Kidney tubule cell (primary cell): ENCODE results near the gene CES4A.
"Not testable (repeated sequence)": the region's sequence is repeated elsewhere in the genome, so short reads cannot be mapped to it uniquely, and the experiment has no call there.

Experiments
- DNase-seq: peaks from one replicate; pipeline ENCODE4 v3.0.0-alpha.2; 2018; ENCODE audit warnings: low spot score

Gene CES4A

GRCh38 chr16:67022531-67023214 is 34.3 kb downstream of the CES4A start:
- DNase-seq: no peak

DNA sequence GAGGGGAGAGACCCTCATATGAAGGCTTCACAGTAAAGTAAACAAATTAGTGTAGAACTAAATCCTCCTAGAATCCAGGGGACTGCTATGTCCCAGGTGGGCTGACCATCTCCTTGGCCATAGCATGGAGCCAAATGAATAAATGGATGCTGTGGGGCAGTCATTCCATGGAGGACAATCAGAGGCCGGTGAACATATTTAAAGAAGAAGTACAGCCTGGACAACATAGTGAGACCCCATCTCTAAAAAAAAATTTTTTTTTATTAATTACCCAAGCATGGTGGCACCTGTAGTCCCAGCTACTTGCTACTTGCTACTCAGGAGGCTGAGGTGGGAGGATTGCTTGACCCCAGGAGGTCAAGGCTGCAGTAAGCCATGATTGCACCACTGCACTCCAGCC is 35.3 kb downstream of the CES4A start:
- no peak for DNase-seq

DNA sequence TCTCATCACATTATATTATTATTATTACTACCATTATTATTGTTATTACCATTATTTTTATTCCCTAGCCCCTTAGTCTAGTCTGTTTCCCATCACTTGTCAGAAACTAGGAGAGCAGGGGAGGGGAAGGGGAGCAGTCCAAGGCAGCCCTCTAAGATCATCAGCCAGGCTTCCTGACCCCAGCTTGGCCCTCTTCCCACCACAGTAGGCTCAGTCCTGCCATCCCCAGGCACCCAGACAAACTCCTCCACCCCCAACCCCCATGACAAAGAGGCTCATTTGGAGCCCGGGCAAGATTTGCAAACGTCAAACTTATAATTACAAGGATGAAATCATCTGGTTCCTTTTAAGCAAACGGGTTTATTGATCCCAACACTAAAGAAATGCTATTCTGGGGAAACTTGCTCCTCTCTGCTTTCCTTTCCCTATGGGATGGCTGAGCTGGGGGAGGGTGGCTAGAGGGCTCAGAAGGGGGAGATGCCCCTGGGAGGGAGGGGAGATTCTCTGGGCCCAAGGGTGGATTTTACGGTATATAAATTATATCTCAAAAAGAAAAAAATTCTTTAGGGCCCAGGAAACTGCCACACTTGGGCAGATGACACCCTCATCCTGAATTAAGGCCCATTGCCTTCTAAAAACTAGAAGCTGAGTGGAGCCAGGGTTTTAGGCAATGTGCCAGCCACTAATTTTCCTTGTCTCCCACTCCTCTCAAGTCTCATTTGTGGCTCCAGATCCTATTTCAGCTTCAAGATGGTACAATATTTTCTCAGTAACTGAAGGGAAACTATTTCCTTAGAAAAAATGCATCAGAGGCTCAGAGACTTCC is 36.2 kb downstream of the CES4A start:
- DNase-seq: no peak

DNA sequence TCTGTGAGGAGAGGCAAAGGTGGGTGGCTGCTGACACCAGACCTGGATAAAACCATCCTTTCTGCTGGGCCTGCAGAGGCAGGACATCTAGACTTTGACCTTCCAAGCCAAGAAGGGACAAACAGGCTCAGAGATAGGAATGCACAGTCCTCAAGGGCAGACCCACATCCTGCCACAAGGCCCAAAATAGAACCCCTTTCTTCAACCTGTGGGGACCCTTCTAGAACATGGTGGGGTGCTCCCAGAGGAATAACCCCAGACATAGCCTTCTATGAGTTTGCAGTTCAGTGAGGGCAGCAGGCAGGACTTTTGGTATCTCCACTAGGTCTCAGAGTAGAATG is 36.8 kb downstream of the CES4A start:
- no peak for DNase-seq

DNA sequence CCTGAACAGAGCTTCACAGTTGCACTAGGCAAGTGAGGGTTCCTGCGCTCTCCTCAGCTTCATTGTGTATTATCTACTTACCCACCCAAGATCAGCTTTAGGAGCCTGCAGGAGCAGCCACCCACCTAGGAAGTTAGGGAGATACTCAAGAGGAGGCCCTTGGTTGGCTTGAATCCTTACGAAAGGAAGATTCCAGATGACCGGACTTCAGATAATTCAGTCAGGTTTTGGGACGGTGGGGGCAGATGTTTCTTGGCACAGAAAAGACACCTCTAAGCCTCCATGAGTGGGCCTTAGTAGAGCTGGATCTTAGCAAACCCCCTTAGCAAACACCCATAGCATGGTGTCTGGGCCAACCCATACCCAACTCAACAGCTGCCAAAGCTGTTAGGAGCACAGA is 38.2 kb downstream of the CES4A start:
- DNase-seq: no peak

DNA sequence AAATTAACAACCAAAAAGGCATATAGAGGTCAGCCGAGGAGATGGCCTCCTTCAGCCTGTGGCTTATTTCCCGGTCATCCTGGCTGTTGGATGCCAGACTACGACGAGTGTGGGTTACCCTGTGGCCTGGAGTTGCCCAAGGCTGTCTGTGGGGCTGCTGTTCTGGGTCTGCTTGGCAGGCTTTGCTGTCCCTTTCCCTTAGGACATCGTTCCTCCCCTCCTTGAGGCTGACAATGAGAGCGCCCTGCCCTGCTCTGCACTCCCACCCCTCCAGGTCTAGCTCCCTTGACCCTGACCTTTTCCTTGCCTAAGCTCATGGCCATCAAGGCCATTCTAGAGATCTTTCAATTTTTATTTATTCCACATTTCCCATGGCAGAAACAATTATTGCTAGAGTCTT is 38.7 kb downstream of the CES4A start:
- DNase-seq: no peak

GRCh38 chr16:67028167-67028695 is 39.8 kb downstream of the CES4A start:
- DNase-seq: no peak

DNA sequence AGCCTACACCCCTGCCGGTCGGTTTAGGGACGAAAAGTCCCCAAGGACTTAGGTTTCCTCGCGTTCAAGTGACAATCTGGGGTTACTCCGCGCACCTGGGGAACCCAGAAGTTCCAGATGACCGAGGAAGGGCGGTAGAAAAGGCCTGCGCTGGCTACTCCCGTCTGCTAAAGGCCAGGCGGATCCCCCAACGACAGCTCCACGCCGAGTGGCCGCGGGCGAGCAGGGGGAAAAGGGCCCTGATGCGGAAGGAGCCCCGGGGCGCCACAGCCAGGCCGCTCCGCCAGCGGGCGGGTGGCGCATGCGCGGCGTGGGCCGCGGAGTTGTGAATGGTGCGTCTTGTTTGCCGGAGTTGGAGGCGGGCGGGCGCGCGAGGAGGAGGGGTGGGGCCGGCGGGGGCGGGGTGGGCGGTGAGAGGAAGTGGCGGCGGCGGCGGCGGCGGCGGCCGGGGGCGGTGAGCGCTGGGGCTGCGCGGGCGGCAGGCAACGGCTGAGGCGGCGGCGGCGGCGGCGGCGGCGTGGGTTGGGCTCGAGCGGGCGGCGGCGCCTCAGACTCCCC is 40.4 kb downstream of the CES4A start, which contains the start of gene CBFB:
Gene CBFB, plus strand, starts transcription at position 454 of the 558 bp plus-strand sequence. CDS start 259 bp downstream, outside the sequence.
- DNase-seq: peak; percentile 95

- DNase-seq: peak; percentile 62
Observed at GRCh38 chr16:67029254-67030096, 41.1 kb downstream of the CES4A start.

- DNase-seq: peak; percentile 43
Observed at GRCh38 chr16:67030221-67030962, 42.0 kb downstream of the CES4A start.

GRCh38 chr16:67034487-67034886 is 46.1 kb downstream of the CES4A start:
- no peak for DNase-seq

DNA sequence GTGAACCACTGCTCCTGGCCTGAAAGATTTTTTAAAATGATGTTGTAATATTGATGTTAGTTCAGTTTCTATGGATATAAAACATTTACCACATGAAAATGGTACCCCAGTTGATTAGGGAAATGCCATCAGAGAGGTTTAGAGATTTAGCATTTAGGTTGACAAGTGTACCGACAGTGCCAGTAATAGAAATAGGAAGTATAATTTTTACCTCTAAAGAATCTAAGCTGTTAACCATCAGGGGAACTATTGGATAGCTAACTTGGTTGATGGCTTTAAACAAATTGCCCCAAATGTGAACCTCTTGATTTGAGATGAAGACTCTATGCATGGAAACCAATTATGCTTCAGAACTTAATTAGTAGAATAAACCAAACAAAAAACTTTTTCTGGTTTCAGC is 47.0 kb downstream of the CES4A start:
- DNase-seq: no peak

- no peak for DNase-seq
Observed at GRCh38 chr16:67036323-67036741, 47.9 kb downstream of the CES4A start.

DNA sequence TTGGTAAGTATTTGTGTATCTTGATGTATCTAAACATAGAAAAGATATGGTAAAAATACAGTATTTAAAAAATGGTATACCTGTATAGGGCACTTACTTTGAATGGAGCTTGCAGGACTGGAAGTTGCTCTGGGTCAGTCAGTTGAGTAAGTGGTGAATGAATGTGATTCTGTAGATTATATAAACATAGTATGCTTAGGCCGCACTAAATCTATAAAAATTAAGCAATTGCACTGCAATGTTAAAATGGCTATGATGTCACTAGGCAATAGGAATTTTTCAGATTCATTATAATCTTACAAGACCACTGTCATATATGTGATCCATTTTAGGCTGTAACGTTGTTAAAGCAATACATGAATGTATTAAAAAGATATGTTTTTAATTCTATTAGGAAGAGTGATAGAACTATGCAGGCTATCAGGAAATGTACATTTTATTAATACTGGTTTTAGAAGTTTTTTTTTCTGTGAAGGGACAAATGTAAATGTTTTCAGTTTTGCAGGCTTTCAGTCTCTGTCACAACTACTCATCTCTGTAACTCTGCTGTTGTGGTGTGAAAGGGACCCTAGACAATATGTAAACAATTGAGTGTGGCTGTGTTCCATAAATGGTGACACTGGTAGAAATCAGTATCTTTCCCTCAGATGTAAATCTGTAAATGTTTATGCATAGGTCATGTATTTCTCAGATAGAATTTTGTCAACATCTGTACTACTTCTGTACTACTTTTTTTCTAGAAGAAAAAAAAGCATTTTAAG is 51.1 kb downstream of the CES4A start:
- no peak for DNase-seq

- no peak for DNase-seq
Observed at GRCh38 chr16:67040166-67040565, 51.8 kb downstream of the CES4A start.

GRCh38 chr16:67040906-67041305 is 52.5 kb downstream of the CES4A start:
- DNase-seq: no peak

DNA sequence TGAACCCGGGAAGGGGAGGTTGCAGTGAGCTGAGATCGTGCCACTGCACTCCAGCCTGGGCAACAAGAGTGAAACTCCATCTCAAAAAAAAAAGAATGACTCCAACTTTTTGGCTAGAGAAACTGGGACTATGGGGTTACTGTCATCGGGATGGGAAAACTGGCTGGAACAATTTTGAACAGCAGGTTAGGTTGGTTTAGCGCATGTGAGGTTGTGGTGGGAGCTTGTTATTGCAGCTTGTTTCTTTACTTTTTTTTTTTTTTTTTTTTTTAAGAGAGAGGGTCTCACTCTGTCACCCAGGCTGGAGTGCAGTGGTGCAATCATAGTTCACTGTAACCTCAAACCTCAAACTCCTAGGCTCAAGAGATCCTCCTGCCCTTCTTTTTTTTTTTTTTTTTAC is 53.1 kb downstream of the CES4A start:
- not testable (repeated sequence) for DNase-seq

DNA sequence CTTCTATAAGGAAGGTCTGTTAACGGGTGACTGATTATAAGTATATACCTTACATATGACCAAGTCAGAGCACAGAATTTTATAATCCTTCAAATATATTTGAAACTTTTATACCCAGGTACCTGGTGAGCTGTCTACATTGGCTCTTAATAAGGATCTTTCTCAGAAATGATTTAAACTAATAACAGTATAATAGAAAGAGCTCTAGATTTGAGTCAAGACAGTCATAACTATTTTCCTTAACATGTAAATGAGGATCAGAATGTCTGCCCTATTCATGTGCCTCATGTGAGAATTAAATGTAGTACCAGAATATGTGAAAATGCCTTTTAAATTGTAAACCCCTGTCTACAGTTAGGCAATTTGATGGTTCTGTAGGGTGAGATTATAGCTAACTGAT is 55.0 kb downstream of the CES4A start:
- no peak for DNase-seq

DNA sequence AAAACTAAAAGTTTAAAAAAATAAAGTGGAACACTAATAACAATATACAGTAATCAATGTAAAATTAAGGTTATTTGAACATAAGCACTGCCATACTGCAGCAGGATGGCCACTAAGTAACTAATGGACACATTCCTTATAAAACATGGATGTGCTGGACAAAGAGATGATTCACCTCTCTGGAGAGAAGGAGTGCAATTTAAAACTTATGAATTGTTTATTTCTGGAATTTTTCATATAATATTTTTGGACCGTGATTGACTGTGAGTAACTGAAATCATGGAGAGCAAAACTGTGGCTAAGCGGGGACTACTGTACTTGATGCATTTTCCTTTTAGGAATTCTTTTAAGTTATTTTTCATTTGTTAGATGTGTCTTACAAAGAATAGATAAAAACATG is 62.4 kb downstream of the CES4A start:
- no peak for DNase-seq

DNA sequence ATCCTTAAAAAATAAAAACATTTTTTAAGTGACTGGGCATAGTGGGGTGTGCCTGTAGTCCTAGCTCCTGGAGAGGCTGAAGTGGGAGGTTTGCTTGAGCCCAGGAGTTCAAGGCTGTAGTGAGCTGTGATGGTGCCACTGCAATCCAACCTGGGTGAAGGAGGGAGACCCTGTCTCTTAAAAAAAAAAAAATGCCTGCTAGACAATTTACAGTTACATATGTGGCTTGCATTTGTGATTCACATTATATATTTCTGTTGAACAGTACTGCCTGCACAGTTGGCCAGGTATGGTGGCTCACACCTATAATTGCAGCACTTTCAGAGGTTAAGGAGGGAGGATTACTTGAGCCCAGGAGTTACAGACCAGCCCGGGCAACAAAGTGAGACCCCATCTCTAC is 64.0 kb downstream of the CES4A start:
- DNase-seq: no peak
